ENCODE data around the gene DISP3.
"Not testable (repeated sequence)": the region's sequence is repeated elsewhere in the genome, so short reads cannot be mapped to it uniquely, and the experiment has no call there.

DISP3 gene

DNA sequence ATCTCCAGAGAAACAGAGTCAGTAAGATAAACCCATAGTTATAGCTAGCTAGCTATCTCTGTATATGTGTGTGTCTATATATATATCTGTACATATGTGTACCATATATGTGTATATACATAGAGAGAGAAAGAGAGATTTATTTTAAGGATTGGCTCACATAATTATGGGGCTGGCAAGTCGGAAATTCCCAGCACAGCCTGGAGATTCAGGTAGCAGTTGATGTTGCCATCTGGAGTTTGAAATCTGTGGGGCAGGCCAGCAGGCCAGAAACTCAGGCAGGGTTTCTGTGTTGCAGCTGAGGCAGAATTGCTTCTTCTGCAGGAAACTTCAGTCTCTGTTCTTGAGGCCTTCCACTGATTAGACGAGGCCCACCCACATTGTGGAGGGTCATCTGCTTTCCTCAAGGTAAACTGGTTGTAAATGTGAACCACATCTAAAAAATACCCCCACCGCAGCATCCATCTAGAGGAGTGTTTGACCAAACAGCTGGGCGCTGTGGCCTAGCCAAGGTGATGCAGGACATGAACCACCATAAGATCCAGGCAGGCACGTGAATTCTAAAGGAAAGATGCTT is 94.2 kb downstream of the DISP3 start:
- DNase-seq (ENCODE audit: low read depth in 2 of 3, low spot score in 1 of 3): no peak

DNA sequence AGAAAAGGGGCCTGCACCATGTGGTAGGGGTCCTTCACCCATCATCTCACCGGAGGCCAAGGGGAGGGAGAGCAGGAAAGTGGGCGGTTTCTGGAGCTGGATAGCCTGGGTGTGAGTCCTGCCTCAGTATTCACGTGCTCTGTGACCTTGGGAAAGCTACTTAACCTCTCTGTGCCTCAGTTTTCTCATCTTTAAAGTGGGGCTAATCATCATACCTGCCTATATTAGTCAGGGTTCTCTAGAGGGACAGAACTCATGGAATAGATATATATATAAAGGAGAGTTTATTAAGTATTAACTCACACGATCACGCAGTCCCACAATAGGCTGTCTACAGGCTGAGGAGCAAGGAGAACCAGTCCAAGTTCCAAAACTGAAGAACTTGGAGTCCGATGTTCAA is 96.6 kb downstream of the DISP3 start:
- DNase-seq (ENCODE audit: low read depth in 2 of 3, low spot score in 1 of 3): no peak

DNA sequence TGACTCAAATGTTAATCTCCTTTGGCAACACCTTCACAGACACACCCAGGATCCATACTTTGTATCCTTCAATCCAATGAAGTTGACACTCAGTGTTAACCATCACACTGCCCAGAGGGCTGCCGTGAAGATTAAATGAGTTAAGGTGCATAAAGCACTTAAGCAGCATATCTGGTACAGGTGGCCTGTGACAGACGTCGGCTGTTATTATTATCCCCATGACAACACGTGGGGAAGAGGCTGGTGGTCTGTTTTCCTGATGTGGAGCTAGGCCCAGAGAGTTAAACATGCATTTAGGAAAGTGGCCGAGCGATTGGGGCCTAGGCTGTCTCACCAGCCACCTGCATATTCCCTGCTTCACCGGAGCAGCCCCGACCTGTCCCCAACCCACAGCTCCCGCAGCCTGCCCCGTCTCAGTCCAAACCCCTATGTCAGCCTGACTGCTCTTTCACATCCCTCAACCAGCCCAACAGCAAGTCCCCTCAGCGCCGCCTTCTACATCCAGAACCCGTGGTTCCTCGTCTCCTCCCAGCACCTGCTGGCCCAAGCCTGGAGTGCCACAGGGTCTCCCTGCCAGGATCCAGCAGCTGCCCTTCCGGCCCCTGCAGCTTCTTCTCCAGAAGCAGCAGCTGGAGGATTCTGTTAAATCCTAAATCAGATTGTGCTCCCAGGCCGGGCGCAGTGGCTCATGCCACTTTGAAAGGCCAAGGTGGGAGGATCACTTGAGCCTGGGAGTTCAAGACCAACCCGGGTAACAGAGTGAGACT is 97.3 kb downstream of the DISP3 start:
- no peak for DNase-seq (ENCODE audit: low read depth in 2 of 3, low spot score in 1 of 3)

DNA sequence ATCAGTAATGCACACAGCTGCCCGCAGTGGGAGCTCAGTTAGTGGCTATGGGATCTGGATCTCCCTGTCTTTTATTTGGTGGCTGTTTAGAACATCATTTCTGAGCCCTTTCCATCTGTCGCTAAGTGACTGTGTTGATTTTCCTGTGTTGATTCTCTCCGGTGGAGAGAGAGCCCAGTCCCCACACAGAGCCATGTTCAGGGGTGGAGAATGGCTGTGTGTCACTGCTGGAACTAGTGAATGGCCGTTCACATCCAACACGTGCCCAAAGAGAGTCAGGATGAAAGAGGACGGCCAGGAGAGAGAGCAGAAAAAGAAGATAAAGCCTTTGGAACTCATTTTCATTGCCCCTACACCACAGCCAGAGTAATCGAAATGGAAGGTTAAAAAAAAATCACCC is 99.0 kb downstream of the DISP3 start:
- no peak for DNase-seq (ENCODE audit: low read depth in 2 of 3, low spot score in 1 of 3)

DNA sequence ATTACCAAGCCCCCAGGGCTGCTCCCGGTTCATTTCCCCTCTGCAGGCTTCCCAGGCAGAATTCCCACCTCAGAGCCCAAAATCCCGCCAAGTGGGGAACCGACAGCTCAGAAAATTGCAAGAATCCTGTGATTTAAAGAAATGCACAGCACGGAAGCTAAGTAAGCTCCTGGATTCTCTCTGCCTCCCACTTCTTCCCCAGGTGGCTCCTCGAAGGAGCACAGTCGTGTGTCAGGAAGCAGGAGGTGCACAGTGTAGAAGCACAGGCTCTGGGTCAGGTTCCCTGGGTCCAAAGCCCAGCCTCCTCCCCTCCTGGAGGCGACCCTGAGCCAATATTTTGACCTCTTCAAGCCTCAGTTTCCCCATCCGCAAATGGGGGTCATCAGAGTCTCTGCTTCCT is 100.6 kb downstream of the DISP3 start:
- DNase-seq (ENCODE audit: low read depth in 2 of 3, low spot score in 1 of 3): no peak

DNA sequence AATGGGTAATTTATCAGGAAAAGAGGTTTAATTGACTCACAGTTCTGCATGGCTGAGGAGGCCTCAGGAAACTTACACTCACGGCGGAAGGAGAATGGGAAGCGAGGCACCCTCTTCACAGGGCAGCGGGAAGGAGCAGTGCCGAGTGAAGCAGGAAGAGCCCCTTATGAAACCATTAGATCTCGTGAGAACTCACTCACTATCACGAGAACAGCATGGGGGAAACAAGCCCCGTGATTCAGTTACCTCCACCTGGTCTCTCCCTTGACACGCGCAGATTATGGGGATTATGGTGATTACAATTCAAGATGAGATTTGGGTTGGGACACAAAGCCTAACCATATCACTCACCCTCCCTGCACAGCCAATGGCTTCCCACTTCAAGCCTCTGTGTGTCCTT is 101.1 kb downstream of the DISP3 start:
- DNase-seq (ENCODE audit: low read depth in 2 of 3, low spot score in 1 of 3): not testable (repeated sequence)

DNA sequence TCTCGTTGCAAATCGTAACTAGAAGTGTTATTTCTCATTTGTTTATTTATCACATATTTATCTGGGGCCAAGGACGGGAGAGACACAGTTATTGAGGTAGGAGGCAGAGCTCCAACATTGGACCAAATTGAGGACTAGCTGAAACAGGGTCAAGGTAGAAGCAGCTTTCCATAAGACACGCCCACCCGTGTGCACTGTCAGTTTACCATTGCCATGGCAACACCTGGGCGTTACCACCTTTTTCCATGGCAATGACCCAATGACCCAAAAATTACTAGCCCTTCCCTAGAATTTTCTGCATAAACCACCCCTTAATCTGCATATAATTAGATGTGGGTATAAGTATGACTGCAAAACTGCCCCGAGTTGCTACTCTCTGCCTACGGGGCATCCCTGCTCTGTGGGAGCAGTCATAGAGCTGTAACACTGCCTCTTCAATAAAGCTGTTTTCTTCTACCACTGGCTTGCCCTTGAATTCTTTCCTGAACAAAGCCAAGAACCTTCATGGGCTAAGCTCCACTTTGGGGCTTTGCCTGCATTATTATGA is 102.6 kb downstream of the DISP3 start:
- no peak for DNase-seq (ENCODE audit: low read depth in 2 of 3, low spot score in 1 of 3)

DNA sequence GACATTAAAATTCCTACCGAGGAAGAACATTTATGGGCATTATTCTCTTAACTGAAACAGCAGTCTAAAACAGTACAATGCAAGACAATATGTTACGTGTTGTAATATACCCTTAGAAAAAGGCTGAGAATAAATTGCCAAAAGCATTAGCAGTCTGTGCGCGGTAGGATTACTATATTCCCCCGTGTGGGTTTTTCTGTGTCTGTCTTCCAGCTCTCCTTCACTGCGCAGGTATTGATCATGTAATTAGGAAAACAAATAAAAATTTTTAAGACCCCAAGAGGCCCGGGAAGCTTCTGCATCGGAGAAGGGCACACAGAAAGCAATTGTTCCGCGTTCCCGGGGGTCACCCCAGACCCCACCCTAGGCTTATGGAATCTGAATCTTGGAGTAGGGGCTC is 106.4 kb downstream of the DISP3 start:
- DNase-seq (ENCODE audit: low read depth in 2 of 3, low spot score in 1 of 3): no peak

Data from stimulated activated CD4-positive, alpha-beta T cell treated with anti-CD3 and anti-CD28 coated beads, Interleukin-12 subunit alpha, Interleukin-12 subunit beta, amount 100 ng/mL, for 48 hours (primary cell).